Uterus (tissue), 2 donors: ENCODE data around the gene PDLIM1.

Source experiments
- CTCF ChIP-seq, 4 experiments: fragments of 200-600 bp in 2 of 4; fragments of 450-650 bp in 2 of 4; sonication (generic) in 2 of 4; IDR thresholded peaks; one replicate each; pipeline ENCODE4 v1.5.1; 2016 to 2019; ENCODE audit warnings: antibody characterized with exemption in 4 of 4, mild to moderate bottlenecking in 2 of 4, moderate library complexity in 1 of 4
- POLR2A ChIP-seq, 2 donors: fragments of 450-650 bp; IDR thresholded peaks; one replicate each; pipeline ENCODE4 v1.6.1; 2016; ENCODE audit warnings: antibody characterized with exemption in 2 of 2, mild to moderate bottlenecking in 1 of 2, moderate library complexity in 1 of 2

GRCh38 chr10:95304976-95305375, 14.2 kb upstream of the PDLIM1 start:
- TF ChIP-seq CTCF (IDR thresholded peaks at IDR 0.05) (no peak), POLR2A (IDR thresholded peaks at IDR 0.05) (no peak)
